ENCODE measurements around the gene POLG. TPM values are rescaled to one million over a fixed set of nuclear protein-coding genes. Genes with fewer than 3 reads are reported as not detected.

POLG gene
- total and polyA plus RNA-seq, 3 donors from 2014 or later, result 31.6 to 73.3 (median 65.2) TPM

DNA sequence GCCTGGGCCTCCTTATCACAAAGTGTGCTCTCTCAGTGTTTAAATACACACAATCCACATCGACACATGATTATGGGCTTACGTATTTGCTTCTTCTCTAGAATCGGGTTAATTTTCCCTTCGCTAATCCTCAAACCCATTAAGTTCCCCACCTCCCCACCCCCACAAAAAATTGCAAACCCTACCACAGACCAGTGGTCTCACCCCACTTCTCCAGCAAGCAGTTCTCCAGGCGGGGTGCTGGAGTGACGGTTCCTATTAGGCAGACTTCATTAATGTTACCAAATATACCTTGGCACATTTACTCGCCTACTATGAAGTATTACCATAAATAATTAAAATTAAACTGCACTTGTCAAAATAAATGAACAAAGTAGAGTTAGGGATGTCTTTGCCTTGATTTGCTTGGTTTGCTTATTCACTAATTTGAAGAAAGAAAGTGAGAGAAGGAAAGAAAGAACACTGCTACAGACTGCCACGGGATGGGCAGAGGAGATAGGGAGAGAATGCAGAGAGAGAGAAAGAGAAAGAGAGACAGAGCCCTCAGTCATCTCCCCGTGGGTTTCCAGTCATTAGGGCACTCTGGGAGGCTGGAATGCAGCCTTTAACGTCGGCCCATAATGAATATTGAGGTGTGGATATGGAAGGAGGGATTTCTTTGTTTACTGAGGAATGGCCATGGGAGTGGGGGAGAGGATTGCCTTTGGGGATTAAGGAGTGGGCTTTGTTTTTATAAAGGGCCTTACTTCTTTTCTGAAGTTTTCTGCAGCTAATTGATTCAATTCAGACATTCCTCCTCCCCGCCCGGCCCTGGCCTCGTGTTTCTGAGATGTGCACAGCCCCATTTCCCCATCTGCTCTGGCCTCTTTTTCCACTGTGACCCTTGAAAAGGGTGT is 39.7 kb upstream of the POLG start:
- Histone ChIP-seq H3K9me3 (no peaks in the 10 kb centered on the region), H3K4me3 (no peak overlapping the region), H3K27me3 (no peaks in the 10 kb centered on the region), H3K27ac (no peak overlapping the region), H3K4me1 (peaks cover 11% of the 10 kb centered on the region), H3K36me3 (ENCODE audit: low read depth, missing control alignments) (no peaks in the 10 kb centered on the region)
- 35 to 39% methylated on average over 14 of the region's 14 CpGs for WGBS, 2 donors
- no peak for DNase-seq
- TF ChIP-seq CTCF (IDR thresholded peaks at IDR 0.05) (no peak), POLR2A (IDR thresholded peaks at IDR 0.05) (no peak)
- intact Hi-C loops (cut with DNase I; ENCODE audit: low total_unique reads), result no loop called here

DNA sequence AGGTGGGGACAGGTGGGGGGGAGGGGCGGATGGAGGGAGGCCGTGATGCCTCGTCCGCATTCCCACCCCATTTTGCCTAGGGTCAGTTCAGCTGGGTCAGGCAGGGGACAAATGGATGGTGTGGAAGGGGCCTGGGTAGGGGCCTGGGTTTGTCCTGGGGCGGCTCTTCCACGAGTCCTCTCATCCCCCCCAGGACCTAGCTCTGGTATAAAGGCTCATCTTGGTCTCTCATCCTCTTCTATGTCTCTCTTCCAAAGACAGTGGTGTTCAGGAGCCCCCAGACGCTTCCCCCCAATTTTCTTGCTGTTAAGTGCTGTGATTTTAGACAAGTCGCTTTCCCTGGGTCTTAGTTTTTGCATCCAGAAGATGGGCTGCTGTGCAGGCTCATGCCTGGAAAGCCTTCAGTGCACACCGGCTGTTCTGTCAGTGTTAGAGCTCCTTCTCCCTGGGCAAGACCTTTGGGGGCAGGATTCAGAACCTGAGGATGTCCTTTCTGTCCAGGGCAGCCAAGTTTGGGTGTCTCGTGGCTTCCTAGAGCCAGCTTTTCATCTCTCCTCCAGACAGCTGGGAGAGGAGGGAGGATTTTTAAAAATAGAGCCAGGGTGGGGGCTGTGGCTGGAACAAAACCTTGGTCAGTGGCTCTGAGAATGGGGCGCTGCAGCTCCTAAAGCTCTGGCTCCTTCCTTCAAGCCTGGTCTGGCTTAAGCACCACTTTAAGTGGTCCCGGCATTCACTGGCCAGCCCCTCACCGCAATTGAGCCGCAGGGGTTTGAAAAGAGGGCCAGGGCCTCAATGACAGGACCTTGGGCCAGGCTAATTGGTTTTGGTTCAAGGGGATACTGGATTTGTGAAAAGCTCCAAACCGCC is 37.7 kb upstream of the POLG start:
- peaks cover 4% of the 10 kb centered on the region for H3K4me1 ChIP-seq
- no peaks in the 10 kb centered on the region for H3K36me3 ChIP-seq (ENCODE audit: low read depth, missing control alignments)
- WGBS, 2 donors, result 11 to 19% methylated on average over 10 to 15 of the region's 15 CpGs
- H3K27ac ChIP-seq, result no peak overlapping the region
- intact Hi-C loops (cut with DNase I; ENCODE audit: low total_unique reads), result no loop called here
- H3K4me3 ChIP-seq, result no peak overlapping the region
- H3K27me3 ChIP-seq, result peaks cover 3% of the 10 kb centered on the region
- no peak for TF ChIP-seq POLR2A (IDR thresholded peaks at IDR 0.05)
- H3K9me3 ChIP-seq, result no peaks in the 10 kb centered on the region
- DNase-seq, result no peak

DNA sequence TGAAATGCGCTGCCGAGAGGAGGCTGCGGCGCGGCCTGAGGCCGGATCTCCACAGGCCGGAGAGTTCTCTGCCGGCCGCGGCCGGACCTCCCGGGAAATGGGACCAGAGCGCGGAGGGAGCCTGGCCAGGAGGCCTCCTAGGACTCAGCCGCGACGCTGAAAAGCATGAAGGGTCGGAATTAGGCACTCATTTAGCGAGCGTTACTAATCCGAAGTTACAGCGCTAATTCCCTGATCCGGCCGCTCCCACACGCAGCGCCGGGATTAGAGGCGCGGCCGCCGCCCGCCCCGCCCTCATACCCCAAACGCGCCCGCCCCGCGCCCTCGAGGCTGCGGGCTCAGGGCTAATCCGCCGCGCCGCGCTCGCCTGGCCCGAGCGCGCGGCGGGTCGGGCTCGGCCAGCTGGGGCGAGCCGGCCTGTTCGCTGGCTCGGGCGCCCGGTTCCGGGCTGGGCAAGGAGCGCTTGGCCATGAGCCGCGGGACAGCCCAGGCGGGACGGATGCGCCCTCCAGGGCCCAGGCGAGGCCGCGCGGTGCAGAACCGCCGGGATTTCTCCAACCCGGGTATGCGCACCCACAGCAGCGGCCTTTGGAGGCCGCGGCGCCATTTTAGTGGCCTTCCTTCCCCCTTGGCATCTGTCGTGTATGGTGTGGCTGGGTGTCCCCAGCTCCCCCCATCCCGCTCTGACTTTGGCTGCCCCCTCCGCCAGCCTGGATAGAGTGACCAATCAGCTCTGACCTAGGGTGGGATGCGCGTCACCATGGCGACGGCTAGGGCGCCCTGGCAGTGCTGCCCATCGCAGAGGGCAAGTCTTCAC is 36.8 kb upstream of the POLG start:
- no peaks in the 10 kb centered on the region for H3K9me3 ChIP-seq
- 0 to 1% methylated on average over 31 to 83 of the region's 87 CpGs for WGBS, 2 donors
- H3K4me1 ChIP-seq, result peaks cover 4% of the 10 kb centered on the region
- peaks cover 6% of the 10 kb centered on the region for H3K27me3 ChIP-seq
- H3K27ac ChIP-seq, result no peak overlapping the region
- DNase-seq, result no peak
- no peak for TF ChIP-seq CTCF (IDR thresholded peaks at IDR 0.05)
- no peak for TF ChIP-seq POLR2A (IDR thresholded peaks at IDR 0.05)
- H3K4me3 ChIP-seq, result peak overlapping the region; percentile 18 to 24
- intact Hi-C loops (cut with DNase I; ENCODE audit: low total_unique reads), result no loop called here
- H3K36me3 ChIP-seq (ENCODE audit: low read depth, missing control alignments), result no peaks in the 10 kb centered on the region

GRCh38 chr15:89370978-89371227 is 36.3 kb upstream of the POLG start:
- no peak for DNase-seq
- no peak for TF ChIP-seq CTCF (IDR thresholded peaks at IDR 0.05)
- TF ChIP-seq POLR2A (IDR thresholded peaks at IDR 0.05), result no peak
- H3K9me3 ChIP-seq, result no peaks in the 10 kb centered on the region
- 0 to 1% methylated on average over 3 to 11 of the region's 11 CpGs for WGBS, 2 donors
- H3K36me3 ChIP-seq (ENCODE audit: low read depth, missing control alignments), result no peaks in the 10 kb centered on the region
- H3K27me3 ChIP-seq, result peaks cover 6% of the 10 kb centered on the region
- H3K4me1 ChIP-seq, result peaks cover 4% of the 10 kb centered on the region
- H3K4me3 ChIP-seq, result peak overlapping the region; percentile 18 to 24
- intact Hi-C loops (cut with DNase I; ENCODE audit: low total_unique reads), result no loop called here
- no peak overlapping the region for H3K27ac ChIP-seq
